ENCODE data around the gene ZMIZ1.

ZMIZ1 gene

DNA sequence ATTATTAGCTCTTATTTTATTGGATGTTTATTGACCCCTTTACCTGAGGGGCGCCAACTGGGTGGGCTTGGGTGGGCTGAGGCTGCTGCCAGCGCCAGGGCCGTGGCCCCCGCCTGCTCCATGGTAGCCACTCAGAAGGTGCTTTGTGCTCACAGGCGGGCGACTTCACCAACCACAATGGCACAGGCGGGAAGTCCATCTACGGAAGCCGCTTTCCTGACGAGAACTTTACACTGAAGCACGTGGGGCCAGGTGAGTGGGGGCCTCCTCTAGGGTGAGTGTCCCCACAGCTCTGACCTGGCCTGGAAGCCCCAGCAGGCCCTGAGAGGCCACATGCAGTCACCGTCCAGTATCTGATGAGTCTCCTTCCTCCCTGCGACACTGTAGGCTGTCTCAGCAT lies 282.6 kb downstream of the ZMIZ1 start:
- DNase-seq (ENCODE audit: extremely low spot score, insufficient read length, low read depth) = no peak
- FAIRE-seq = no peak

DNA sequence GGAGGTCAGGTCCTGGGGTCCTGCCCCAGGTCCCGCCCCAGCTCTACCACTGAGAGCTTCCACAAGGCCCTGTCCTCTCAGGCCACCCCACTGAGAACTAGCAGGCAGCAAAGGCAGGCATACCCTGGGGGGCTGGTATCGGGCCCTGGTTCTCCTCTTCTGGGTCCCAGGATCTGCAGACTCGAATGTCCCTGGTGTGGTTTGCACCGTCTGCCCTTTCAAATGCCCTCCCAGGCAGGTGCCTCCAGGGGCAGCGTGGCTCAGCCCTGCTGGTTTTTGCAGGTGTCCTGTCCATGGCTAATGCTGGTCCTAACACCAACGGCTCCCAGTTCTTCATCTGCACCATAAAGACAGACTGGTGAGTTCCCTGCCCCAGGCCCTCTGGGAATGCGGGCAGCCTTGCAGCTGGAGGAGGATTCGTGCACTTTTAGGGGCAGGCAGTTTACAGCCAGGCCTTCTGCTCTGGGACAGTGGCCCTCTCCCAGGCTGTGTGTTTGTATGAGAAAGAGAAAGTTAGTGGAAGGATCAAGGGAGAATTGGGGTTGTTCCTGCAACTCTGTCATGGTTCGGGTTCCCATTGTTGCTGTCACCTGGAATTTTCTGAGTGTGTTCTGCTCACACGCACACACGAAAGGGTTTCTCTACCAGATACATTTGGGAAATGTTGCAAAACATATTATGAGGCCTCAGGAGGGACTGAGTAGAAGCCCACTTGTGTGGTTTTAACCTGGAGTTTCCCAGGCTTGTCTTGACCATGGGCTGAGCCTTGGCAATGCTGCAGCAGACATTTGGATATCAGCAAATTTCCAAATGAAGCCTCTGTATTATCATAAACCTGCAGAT lies 283.5 kb downstream of the ZMIZ1 start:
- DNase-seq (ENCODE audit: extremely low spot score, insufficient read length, low read depth) = no peak
- FAIRE-seq = no peak

DNA sequence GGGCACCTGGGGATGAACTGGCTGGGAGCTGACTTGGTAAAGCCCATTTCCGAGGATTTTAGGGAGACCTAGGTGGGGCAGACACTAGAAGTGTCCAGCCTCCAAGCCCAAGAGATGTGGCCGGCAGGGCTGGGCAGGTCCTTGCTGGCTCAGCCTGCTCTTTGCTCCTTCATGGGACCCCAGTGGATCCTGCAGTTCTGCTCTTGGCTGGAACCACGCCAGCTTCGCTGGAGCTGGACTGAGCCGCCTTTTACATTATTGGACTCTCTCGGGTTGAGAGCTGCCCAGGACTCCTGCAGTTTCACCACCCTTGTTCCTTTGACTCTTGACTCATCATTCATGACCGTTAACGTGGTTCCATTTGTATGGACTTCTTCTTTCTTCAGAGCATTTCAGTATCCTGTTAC lies 284.2 kb downstream of the ZMIZ1 start:
- no peak for FAIRE-seq
- DNase-seq (ENCODE audit: extremely low spot score, insufficient read length, low read depth) = no peak

DNA sequence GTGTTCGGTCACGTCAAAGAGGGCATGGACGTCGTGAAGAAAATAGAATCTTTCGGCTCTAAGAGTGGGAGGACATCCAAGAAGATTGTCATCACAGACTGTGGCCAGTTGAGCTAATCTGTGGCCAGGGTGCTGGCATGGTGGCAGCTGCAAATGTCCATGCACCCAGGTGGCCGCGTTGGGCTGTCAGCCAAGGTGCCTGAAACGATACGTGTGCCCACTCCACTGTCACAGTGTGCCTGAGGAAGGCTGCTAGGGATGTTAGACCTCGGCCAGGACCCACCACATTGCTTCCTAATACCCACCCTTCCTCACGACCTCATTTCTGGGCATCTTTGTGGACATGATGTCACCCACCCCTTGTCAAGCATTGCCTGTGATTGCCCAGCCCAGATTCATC lies 285.0 kb downstream of the ZMIZ1 start:
- no peak for DNase-seq (ENCODE audit: extremely low spot score, insufficient read length, low read depth)
- no peak for FAIRE-seq

DNA sequence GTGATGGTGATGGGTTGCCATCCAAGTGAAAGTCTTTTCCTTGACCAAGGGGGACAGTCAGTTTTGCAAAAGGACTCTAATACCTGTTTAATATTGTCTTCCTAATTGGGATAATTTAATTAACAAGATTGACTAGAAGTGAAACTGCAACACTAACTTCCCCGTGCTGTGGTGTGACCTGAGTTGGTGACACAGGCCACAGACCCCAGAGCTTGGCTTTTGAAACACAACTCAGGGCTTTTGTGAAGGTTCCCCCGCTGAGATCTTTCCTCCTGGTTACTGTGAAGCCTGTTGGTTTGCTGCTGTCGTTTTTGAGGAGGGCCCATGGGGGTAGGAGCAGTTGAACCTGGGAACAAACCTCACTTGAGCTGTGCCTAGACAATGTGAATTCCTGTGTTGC lies 285.4 kb downstream of the ZMIZ1 start:
- DNase-seq (ENCODE audit: extremely low spot score, insufficient read length, low read depth) (no peak), FAIRE-seq (peak; percentile 12)

DNA sequence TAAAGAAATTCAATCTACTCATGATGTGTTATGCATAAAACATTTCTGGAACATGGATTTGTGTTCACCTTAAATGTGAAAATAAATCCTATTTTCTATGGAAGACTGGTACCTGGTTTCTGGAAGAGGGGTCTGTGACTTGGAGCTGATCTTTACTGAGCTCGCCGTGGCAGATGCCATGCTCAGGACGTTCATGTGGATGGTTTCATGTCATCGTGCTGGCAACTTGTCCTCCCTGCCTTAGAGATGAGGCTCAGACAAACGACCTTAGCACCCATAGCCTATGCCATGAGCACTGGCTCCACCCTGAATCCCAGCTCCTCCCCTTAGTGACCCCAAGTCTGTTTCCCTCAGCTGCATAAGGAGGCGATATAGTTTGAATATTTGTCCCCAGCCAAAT lies 285.8 kb downstream of the ZMIZ1 start:
- DNase-seq (ENCODE audit: extremely low spot score, insufficient read length, low read depth) = no peak
- no peak for FAIRE-seq

DNA sequence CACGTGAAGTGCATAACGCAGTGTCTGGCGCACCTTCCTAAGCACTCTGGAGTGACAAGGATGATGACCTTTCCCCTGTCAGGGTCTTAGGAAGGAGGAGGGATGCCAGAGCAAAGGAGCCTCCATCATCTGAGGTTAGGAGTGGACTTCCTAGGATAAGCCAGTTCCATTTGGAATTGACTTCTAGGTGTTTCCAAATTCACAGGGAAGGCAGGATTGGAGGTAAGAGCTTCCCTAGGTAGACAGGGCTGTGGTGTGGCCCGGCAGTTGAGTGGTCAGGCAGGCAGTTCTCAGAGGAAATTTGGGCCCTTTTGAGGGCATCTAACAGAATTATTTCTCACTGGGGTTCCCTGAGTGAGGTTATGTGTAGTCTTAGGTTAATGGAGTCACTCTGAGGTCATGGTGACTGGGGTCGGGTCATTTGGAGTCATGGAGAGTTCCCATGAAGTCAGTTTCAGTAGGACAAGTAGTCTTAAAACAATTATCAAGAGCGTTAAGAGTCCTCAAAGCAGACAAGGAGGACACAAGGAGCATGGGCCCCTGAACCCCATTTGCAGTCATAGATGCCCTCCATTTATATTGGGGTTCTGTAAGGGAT lies 286.8 kb downstream of the ZMIZ1 start:
- DNase-seq (ENCODE audit: extremely low spot score, insufficient read length, low read depth) (no peak), FAIRE-seq (no peak)

DNA sequence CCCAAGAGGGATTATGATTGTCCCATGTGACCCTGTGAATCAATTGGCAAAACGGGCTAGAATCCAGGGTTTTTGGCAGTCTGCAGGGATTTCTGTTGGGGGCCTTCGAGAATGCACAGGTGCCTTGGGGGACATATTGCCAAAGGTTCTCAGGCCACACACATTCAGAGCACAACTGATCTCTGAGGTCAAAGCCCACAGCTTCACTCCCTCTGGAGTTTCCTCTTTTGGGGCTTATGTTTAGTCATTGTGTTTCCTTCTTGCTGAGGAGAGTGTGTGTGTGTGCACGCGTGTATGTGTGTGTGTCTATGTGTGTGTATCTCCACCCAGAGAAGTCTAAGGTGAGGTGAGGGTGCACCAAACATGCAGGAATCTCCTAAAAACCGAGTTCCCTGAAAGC lies 287.3 kb downstream of the ZMIZ1 start:
- FAIRE-seq (no peak), DNase-seq (ENCODE audit: extremely low spot score, insufficient read length, low read depth) (no peak)

DNA sequence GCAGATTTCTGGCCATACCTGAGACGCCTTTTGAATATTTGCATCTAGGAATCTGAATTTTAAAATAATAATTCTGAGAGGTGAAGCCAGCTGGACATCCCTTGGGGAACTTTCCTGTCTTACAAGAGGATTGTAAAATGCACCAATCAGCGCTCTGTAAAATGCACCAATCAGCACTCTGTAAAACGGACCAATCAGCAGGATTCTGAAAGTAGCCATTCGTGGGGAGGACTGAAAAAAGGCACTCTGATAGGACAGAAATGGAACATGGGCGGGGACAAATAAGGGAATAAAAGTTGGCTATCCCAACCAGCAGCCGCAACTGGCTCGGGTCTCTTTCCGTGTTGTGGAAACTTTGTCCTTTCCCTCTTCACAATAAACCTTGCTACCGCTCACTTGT lies 288.4 kb downstream of the ZMIZ1 start:
- no peak for FAIRE-seq
- no peak for DNase-seq (ENCODE audit: extremely low spot score, insufficient read length, low read depth)

DNA sequence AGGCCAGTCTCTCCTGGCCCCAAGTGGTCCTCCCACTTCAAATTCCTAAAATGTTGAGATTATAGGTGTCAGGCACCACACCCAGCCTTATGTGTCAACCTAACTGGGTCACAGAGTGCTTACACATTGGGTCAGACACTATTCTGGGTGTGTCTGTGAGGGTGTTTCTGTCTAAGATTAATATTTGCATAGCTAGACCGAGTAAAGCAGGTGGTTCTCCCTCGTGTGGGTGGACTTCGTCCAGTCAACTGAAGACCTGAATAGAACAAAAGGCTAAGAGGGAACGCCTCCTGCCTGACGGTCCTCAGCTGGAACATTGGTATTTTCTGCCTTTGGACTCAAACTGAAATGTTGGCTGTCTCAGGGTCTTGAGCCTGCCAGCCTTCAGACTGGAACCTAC lies 290.0 kb downstream of the ZMIZ1 start:
- DNase-seq (ENCODE audit: extremely low spot score, insufficient read length, low read depth) = no peak

DNA sequence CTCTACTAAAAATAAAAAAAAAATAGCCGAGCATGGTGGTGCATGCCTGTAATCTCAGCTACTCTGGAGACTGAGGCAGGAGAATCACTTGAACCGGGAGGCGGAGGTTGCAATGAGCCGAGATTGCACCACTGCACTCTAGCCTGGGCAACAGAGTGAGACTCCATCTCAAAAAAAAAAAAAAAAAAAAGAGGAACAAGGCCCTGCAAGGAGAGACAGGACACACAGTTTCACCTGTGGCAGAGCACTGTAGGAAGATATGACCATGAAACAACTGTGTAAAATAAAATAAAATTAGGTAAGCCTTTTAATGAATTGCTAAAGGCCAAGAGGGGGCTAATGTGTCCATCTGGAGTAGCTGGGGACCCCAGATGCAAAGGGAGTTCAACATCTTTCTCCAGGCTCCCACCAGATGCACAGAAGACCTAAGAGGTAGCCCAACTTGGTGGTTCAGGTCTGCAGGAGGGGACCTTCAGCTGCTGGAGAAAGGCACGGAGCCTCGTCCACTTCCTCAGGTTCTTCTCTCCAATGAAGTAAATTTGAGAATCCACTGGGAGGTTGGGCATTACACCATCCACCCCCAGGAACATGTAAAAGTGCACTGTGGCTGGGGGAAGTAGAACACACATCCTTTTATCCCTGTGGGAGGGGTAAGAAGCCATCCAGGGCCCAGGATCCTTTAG lies 291.2 kb downstream of the ZMIZ1 start:
- DNase-seq (ENCODE audit: extremely low spot score, insufficient read length, low read depth) (no peak), FAIRE-seq (no peak)

More for the DNA sequence above, 290.0 kb downstream of the ZMIZ1 start:
- no peak for FAIRE-seq

DNA sequence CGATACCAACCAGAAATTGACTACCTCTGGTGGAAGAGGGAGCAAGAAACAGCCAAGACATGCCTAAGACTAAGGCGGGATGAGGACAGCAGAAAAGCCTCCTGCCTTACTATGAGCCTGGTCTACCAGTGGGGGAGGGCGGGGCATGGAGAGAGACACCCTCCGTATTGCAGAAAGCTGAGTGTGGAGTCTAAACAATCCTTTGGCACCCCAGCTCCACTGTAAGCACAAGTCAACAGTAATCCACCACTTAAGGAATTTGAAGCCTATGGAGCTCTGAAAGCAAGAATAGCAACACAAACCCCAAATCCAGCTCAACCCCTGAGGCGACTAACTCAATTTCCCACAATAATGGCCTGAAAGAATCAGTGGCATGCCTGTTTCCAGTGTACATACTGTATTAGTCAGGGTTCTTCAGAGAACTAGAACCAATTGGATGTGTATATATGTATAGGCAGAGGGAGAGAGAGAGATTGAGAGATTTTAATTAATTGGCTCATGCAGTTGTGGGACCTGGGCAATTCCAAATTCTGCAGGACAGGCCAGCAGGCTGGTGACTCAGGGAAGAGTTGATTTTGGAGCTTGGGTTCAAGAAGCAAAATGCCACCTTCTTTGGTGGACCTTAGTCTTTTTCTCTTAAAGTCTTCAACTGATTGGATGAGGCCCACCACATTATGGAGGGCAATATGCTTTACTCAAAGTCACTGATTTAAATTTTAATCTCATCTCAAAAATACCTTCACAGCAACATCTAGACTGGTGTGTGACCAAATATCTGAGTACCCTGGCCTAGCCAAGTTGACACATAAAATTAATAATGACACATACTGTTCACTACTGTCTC lies 292.0 kb downstream of the ZMIZ1 start:
- FAIRE-seq (no peak), DNase-seq (ENCODE audit: extremely low spot score, insufficient read length, low read depth) (no peak)

DNA sequence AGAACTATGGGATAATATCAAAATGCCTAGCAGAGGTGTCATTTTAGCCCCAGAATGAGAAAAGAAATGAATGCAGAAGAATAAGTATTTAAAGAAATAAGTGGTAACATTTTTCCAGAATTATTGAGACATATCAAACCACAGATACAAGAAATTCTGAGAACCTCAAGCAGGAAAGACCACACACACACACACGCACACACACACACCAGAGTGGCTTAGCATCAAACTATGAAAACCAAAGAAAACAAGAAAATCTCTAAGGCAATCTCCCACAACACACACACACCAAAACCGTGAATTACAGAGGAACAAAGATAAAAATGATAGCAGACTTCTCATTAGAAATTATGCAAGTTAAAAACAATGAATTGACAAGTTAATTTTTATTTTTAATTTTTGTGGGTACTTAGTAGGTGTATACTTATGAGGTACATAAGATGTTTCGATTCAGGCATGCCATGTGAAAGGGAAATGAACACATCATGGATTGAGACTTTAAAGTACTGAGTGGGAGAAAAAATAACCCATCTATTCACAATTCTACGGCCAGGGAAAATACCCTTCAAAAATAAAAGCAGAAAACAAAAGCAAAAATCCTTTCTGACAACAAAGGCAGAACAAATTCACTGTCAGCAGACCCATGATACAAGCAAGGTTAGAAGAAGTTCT lies 293.1 kb downstream of the ZMIZ1 start:
- FAIRE-seq (no peak), DNase-seq (ENCODE audit: extremely low spot score, insufficient read length, low read depth) (no peak)
